Measurements from ENCODE around the gene CAPN15.

DNA sequence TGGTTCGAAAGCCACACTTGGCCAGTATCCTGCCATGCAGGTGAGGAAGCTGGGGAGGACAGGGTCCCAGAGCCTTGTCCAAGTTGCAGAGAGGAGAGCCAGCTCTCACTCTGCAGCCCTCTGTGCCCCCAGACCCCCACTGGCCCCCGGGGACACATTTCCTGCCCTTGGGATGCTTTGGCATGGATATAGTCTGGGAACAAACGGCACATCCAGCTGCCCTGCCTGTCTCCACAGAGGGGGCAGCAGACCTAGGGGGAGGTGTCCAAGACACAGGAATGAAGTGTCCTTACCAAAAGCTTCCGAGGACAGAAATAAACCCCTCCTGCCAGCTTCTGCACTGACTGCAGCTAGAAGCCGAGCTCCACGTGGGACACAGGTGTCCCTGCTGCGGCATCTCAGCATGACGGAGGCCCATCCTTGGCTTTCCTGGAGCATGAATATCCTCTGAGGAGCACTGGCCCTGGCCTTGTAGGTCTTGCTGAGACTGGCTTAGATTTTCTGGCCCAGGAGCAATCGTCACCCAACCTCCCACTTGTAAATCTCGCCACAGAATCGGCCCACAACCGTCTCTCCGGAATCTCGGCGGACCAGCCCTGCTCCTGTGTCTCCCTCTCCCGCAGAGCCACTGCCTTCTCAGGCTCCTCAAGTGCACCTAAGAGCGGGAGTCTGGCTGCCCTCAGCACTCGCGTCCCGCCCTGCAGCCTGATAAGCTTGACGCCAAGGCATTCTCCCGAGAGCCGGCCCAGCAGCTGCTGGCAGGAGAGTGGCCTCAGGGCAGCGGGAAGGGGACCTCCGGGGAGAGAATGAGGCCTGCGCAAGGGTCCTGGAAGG lies 1.1 kb upstream of the CAPN15 start:
- TF ChIP-seq, protein P1, sequence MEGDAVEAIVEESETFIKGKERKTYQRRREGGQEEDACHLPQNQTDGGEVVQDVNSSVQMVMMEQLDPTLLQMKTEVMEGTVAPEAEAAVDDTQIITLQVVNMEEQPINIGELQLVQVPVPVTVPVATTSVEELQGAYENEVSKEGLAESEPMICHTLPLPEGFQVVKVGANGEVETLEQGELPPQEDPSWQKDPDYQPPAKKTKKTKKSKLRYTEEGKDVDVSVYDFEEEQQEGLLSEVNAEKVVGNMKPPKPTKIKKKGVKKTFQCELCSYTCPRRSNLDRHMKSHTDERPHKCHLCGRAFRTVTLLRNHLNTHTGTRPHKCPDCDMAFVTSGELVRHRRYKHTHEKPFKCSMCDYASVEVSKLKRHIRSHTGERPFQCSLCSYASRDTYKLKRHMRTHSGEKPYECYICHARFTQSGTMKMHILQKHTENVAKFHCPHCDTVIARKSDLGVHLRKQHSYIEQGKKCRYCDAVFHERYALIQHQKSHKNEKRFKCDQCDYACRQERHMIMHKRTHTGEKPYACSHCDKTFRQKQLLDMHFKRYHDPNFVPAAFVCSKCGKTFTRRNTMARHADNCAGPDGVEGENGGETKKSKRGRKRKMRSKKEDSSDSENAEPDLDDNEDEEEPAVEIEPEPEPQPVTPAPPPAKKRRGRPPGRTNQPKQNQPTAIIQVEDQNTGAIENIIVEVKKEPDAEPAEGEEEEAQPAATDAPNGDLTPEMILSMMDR (conservative IDR thresholded peaks at IDR 0.05; ENCODE audit: low read depth, low read length) = no peak
- TF ChIP-seq EZH2 (IDR thresholded peaks at IDR 0.05; ENCODE audit: borderline replicate concordance, low read depth, low read length, poor library complexity, severe bottlenecking) = no peak

Measured in A673 (cell line).